ENCODE results near the gene CA10. TPM values are rescaled to one million over a fixed set of nuclear protein-coding genes. Genes with fewer than 3 reads are reported as not detected.

CA10 gene
- total and polyA plus RNA-seq, 2 experiments from 2014 or later, result 0.92 to 1.5 TPM

GRCh38 chr17:51769231-51769630 is 389.3 kb downstream of the CA10 start:
- no peaks in the 10 kb centered on the region for H3K27me3 Mint-ChIP-seq (ENCODE audit: insufficient read depth, low read depth, poor library complexity)
- no peaks in the 10 kb centered on the region; the same call in 2 of the 3 replicates for H3K4me1 Mint-ChIP-seq
- no peaks in the 10 kb centered on the region for H4K20me1 ChIP-seq (replicated peaks; ENCODE audit: insufficient read depth)
- no peaks in the 10 kb centered on the region for H3K4me1 ChIP-seq (ENCODE audit: insufficient read depth)
- no peak for DNase-seq (ENCODE audit: low spot score)
- H3K27ac Mint-ChIP-seq, result no peak overlapping the region
- no peak overlapping the region for H3K27ac ChIP-seq (ENCODE audit: low read depth)
- no peaks in the 10 kb centered on the region for H3K36me3 ChIP-seq (ENCODE audit: insufficient read depth)
- no peak overlapping the region for H3K4me2 ChIP-seq
- H3F3A ChIP-seq (replicated peaks; ENCODE audit: low read depth), result no peaks in the 10 kb centered on the region
- TF ChIP-seq CTCF (conservative IDR thresholded peaks at IDR 0.05; ENCODE audit: low read depth in 2 of 2) (no peak), STAT1 (IDR thresholded peaks at IDR 0.05; ENCODE audit: unreplicated experiment) (no peak), EZH2 (IDR thresholded peaks at IDR 0.05; ENCODE audit: low read depth, unreplicated experiment) (no peak), ZNF331 (CRISPR knock-in tag; IDR thresholded peaks at IDR 0.05; ENCODE audit: low read depth) (no peak), ZNF114 (CRISPR knock-in tag; IDR thresholded peaks at IDR 0.05) (no peak)
- ATAC-seq, result no peak
- no peaks in the 10 kb centered on the region for H3K36me3 Mint-ChIP-seq (ENCODE audit: low read depth)
- no peak overlapping the region for H3K4me3 Mint-ChIP-seq
- no peak overlapping the region for H3K4me3 ChIP-seq
- H3K79me2 ChIP-seq (replicated peaks; ENCODE audit: insufficient read depth), result no peaks in the 10 kb centered on the region
- H2AFZ ChIP-seq, result no peak overlapping the region
- peaks cover 4% of the 10 kb centered on the region; the same call in 2 of the 3 replicates for H3K9me3 Mint-ChIP-seq
- H3K27me3 ChIP-seq (ENCODE audit: insufficient read depth), result no peaks in the 10 kb centered on the region
- peaks cover 8% of the 10 kb centered on the region; the same call in 1 of the 2 replicates for H3K9me2 ChIP-seq (ENCODE audit: insufficient read depth)

- Histone ChIP-seq H3K79me2 (replicated peaks; ENCODE audit: insufficient read depth) (no peaks in the 10 kb centered on the region), H3K9me2 (ENCODE audit: insufficient read depth) (peaks cover 8% of the 10 kb centered on the region; the same call in 1 of the 2 replicates), H3K27me3 (ENCODE audit: insufficient read depth) (no peaks in the 10 kb centered on the region), H3K4me3 (no peak overlapping the region), H3K36me3 (ENCODE audit: insufficient read depth) (no peaks in the 10 kb centered on the region), H3K4me1 (ENCODE audit: insufficient read depth) (no peaks in the 10 kb centered on the region), H2AFZ (no peak overlapping the region), H3K4me2 (no peak overlapping the region), H4K20me1 (replicated peaks; ENCODE audit: insufficient read depth) (no peaks in the 10 kb centered on the region), H3F3A (replicated peaks; ENCODE audit: low read depth) (no peaks in the 10 kb centered on the region), H3K27ac (ENCODE audit: low read depth) (no peak overlapping the region)
- H3K27me3 Mint-ChIP-seq (ENCODE audit: insufficient read depth, low read depth, poor library complexity), result no peaks in the 10 kb centered on the region
- DNase-seq (ENCODE audit: low spot score) (no peak), ATAC-seq (no peak)
- TF ChIP-seq CTCF (conservative IDR thresholded peaks at IDR 0.05; ENCODE audit: low read depth in 2 of 2) (no peak), ETS1 (IDR thresholded peaks at IDR 0.05) (no peak), REST (IDR thresholded peaks at IDR 0.05; ENCODE audit: unreplicated experiment) (no peak), EZH2phosphoT487 (IDR thresholded peaks at IDR 0.05; ENCODE audit: unreplicated experiment) (no peak)
- H3K4me1 Mint-ChIP-seq, result no peaks in the 10 kb centered on the region; the same call in 2 of the 3 replicates
- peaks cover 4% of the 10 kb centered on the region; the same call in 2 of the 3 replicates for H3K9me3 Mint-ChIP-seq
- H3K4me3 Mint-ChIP-seq, result no peak overlapping the region
- H3K36me3 Mint-ChIP-seq (ENCODE audit: low read depth), result no peaks in the 10 kb centered on the region
- no peak overlapping the region for H3K27ac Mint-ChIP-seq
Measured at GRCh38 chr17:51768706-51769105, 389.8 kb downstream of the CA10 start.

Data from GM23338 (cell line).